GM23338 (cell line): ENCODE results near the gene EMP2. TPM values are rescaled to one million over a fixed set of nuclear protein-coding genes. Genes with fewer than 3 reads are reported as not detected.

Source experiments
- ATAC-seq: fragments of 200-7000 bp; cut with Tn5 transposase; 3 replicates; pipeline ENCODE4 v1.9.1; 2020
- DNase-seq: peaks from one replicate; pipeline ENCODE4 v3.0.0-alpha.2; 2015; ENCODE audit warnings: low spot score
- H2AFZ ChIP-seq: fragments of 200-600 bp; sonication (generic); 2 replicates; pipeline ENCODE4 v1.8.0; 2016; ENCODE audit warnings: antibody characterized with exemption, mild to moderate bottlenecking, moderate library complexity
- H3F3A ChIP-seq: fragments of 200-600 bp; sonication (generic); replicated peaks from 2 replicates; pipeline ENCODE4 v1.8.0; 2017; ENCODE audit warnings: antibody characterized with exemption, mixed run types, low read depth
- H3K27ac ChIP-seq: fragments of 200-600 bp; sonication (generic); 2 replicates; pipeline ENCODE4 v1.6.1; 2016; ENCODE audit warnings: low read depth
- H3K27me3 ChIP-seq: fragments of 200-600 bp; sonication (generic); 2 replicates; pipeline ENCODE4 v1.8.0; 2016; ENCODE audit warnings: mild to moderate bottlenecking, mixed run types, moderate library complexity; ENCODE audit not compliant: insufficient read depth
- H3K36me3 ChIP-seq: fragments of 200-600 bp; sonication (generic); 2 replicates; pipeline ENCODE4 v1.8.0; 2016; ENCODE audit warnings: mild to moderate bottlenecking; ENCODE audit not compliant: insufficient read depth
- H3K4me1 ChIP-seq: fragments of 200-600 bp; sonication (generic); 2 replicates; pipeline ENCODE4 v1.8.0; 2016; ENCODE audit warnings: mild to moderate bottlenecking, moderate library complexity; ENCODE audit not compliant: insufficient read depth
- H3K4me2 ChIP-seq: fragments of 200-600 bp; sonication (generic); 2 replicates; pipeline ENCODE4 v1.7.1; 2017; ENCODE audit warnings: mixed run types
- H3K4me3 ChIP-seq: fragments of 200-600 bp; sonication (generic); 2 replicates; pipeline ENCODE4 v1.6.1; 2016; ENCODE audit warnings: mixed run types
- H3K79me2 ChIP-seq: fragments of 200-600 bp; sonication (generic); replicated peaks from 2 replicates; pipeline ENCODE4 v1.8.0; 2017; ENCODE audit warnings: mild to moderate bottlenecking; ENCODE audit not compliant: insufficient read depth
- H3K9me2 ChIP-seq: fragments of 200-600 bp; sonication (generic); 2 replicates; pipeline ENCODE4 v1.8.0; 2017; ENCODE audit not compliant: insufficient read depth
- H4K20me1 ChIP-seq: fragments of 200-600 bp; sonication (generic); replicated peaks from 2 replicates; pipeline ENCODE4 v1.8.0; 2017; ENCODE audit warnings: mild to moderate bottlenecking; ENCODE audit not compliant: insufficient read depth
- H3K27ac Mint-ChIP-seq: 2 replicates; pipeline ENCODE4 v1.8.0; 2020; ENCODE audit warnings: inconsistent platforms, mild to moderate bottlenecking, moderate library complexity, mixed read lengths
- H3K27me3 Mint-ChIP-seq: 3 replicates; pipeline ENCODE4 v1.8.0; 2022; ENCODE audit warnings: low read depth, mild to moderate bottlenecking, moderate library complexity, mixed read lengths, inconsistent platforms; ENCODE audit not compliant: insufficient read depth, poor library complexity
- H3K36me3 Mint-ChIP-seq: 3 replicates; pipeline ENCODE4 v1.8.0; 2021; ENCODE audit warnings: low read depth, mild to moderate bottlenecking, inconsistent platforms, moderate library complexity, mixed read lengths
- H3K4me1 Mint-ChIP-seq: 3 replicates; pipeline ENCODE4 v1.8.0; 2020; ENCODE audit warnings: mild to moderate bottlenecking, inconsistent platforms, mixed read lengths
- H3K4me3 Mint-ChIP-seq: 3 replicates; pipeline ENCODE4 v1.8.0; 2021; ENCODE audit warnings: moderate library complexity, mild to moderate bottlenecking, inconsistent platforms, mixed read lengths
- H3K9me3 Mint-ChIP-seq: 3 replicates; pipeline ENCODE4 v1.8.0; 2020; ENCODE audit warnings: moderate library complexity, mild to moderate bottlenecking, inconsistent platforms, mixed read lengths
- CREB1 ChIP-seq: fragments of 250-450 bp; sonication (Bioruptor Pico); IDR thresholded peaks from 2 replicates; pipeline ENCODE4 v1.5.0; 2020; ENCODE audit warnings: low read depth, mild to moderate bottlenecking, moderate library complexity
- EZH2 ChIP-seq: fragments of 200-600 bp; sonication (generic); IDR thresholded peaks from one replicate; pipeline ENCODE4 v1.8.0; 2017; ENCODE audit warnings: antibody characterized with exemption, mild to moderate bottlenecking, low read depth; ENCODE audit not compliant: unreplicated experiment
- NANOG ChIP-seq: IDR thresholded peaks from 2 replicates; pipeline ENCODE4 v1.6.1; 2016; ENCODE audit warnings: antibody characterized with exemption, borderline replicate concordance
- POLR2AphosphoS5 ChIP-seq: IDR thresholded peaks from 2 replicates; pipeline ENCODE4 v1.6.1; 2016; ENCODE audit warnings: antibody characterized with exemption, low read depth
- polyA plus RNA-seq: library from polyadenylated mRNA; unstranded; fragments of >200 nt; fragmentation: Nextera tagmentation; extraction: Ambion mirVana; gene quantifications from 2 replicates; pipeline ENCODE4 v1.2.1, GENCODE V29; 2016
- total RNA-seq: library from RNA; depleted of rRNA; stranded (reverse); fragments of >200 nt; shearing (Covaris generic); gene quantifications from 2 replicates; pipeline ENCODE4 v1.2.3, GENCODE V29; 2014
- TF ChIP-seq, protein P1 (sequence below): IDR thresholded peaks from 2 replicates; pipeline ENCODE4 v1.6.1; 2016; ENCODE audit warnings: antibody characterized with exemption
- TF ChIP-seq, protein P2 (sequence below), 2 experiments: fragments of 200-600 bp in 1 of 2; sonication (generic) in 1 of 2; conservative IDR thresholded peaks; 2 replicates each; pipeline versions ENCODE4 v1.5.1 to v1.6.1; 2016 to 2017; ENCODE audit warnings: antibody characterized with exemption in 2 of 2, low read depth in 2 of 2, mild to moderate bottlenecking in 2 of 2, moderate library complexity in 1 of 2
- TF ChIP-seq, protein P3 (sequence below): fragments of 250-450 bp; sonication (Bioruptor Pico); IDR thresholded peaks from 2 replicates; pipeline ENCODE4 v1.5.0; 2020; ENCODE audit warnings: mild to moderate bottlenecking, moderate library complexity

The EMP2 gene
- total and polyA plus RNA-seq, 2 experiments from 2014 or later = 7.3 to 40.1 TPM

DNA sequence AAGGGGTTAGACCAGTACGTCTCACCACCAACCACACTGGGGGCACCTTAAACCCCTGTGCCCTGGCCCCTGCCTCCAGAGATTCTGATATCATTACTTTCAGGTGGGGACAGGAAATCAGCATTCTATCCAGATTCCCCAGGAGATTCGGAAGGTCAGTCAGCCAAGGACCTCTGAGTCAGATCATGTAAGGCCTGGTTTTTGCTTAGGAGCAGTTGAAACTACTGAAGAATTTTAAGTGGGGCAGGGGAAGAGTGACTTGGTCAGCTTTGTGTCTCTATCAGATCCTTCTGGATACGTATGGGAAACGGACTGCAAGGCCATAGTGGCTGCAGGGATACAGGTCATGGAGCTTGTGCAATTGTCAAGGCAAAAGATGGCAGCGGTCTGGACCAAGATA lies 9.0 kb downstream of the EMP2 start:
- Histone ChIP-seq H3F3A (no peaks in the 10 kb centered on the region), H2AFZ (no peak overlapping the region), H3K27ac (no peak overlapping the region), H3K4me2 (no peak overlapping the region), H3K36me3 (no peaks in the 10 kb centered on the region), H3K4me3 (no peak overlapping the region), H3K27me3 (no peaks in the 10 kb centered on the region), H3K4me1 (peaks cover under 1% of the 10 kb centered on the region; the same call in 1 of the 2 replicates), H3K9me2 (no peaks in the 10 kb centered on the region), H3K79me2 (0 out of 2 replicates have a peak, but pooled peaks cover 4% of the 10 kb centered on the region), H4K20me1 (0 out of 2 replicates have a peak, but pooled peaks cover 4% of the 10 kb centered on the region)
- no peaks in the 10 kb centered on the region for H3K36me3 Mint-ChIP-seq
- no peaks in the 10 kb centered on the region for H3K9me3 Mint-ChIP-seq
- peaks cover 7% of the 10 kb centered on the region for H3K27me3 Mint-ChIP-seq
- peaks cover 5% of the 10 kb centered on the region; the same call in 2 of the 3 replicates for H3K4me1 Mint-ChIP-seq
- TF ChIP-seq, protein P1, sequence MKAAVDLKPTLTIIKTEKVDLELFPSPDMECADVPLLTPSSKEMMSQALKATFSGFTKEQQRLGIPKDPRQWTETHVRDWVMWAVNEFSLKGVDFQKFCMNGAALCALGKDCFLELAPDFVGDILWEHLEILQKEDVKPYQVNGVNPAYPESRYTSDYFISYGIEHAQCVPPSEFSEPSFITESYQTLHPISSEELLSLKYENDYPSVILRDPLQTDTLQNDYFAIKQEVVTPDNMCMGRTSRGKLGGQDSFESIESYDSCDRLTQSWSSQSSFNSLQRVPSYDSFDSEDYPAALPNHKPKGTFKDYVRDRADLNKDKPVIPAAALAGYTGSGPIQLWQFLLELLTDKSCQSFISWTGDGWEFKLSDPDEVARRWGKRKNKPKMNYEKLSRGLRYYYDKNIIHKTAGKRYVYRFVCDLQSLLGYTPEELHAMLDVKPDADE = no peak
- no peak for TF ChIP-seq EZH2
- TF ChIP-seq POLR2AphosphoS5 = no peak
- TF ChIP-seq CREB1 (CRISPR knock-in tag) = no peak
- TF ChIP-seq, protein P2, sequence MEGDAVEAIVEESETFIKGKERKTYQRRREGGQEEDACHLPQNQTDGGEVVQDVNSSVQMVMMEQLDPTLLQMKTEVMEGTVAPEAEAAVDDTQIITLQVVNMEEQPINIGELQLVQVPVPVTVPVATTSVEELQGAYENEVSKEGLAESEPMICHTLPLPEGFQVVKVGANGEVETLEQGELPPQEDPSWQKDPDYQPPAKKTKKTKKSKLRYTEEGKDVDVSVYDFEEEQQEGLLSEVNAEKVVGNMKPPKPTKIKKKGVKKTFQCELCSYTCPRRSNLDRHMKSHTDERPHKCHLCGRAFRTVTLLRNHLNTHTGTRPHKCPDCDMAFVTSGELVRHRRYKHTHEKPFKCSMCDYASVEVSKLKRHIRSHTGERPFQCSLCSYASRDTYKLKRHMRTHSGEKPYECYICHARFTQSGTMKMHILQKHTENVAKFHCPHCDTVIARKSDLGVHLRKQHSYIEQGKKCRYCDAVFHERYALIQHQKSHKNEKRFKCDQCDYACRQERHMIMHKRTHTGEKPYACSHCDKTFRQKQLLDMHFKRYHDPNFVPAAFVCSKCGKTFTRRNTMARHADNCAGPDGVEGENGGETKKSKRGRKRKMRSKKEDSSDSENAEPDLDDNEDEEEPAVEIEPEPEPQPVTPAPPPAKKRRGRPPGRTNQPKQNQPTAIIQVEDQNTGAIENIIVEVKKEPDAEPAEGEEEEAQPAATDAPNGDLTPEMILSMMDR (conservative IDR thresholded peaks at IDR 0.05; ENCODE audit: low read depth in 2 of 2) = no peak
- TF ChIP-seq, protein P3, sequence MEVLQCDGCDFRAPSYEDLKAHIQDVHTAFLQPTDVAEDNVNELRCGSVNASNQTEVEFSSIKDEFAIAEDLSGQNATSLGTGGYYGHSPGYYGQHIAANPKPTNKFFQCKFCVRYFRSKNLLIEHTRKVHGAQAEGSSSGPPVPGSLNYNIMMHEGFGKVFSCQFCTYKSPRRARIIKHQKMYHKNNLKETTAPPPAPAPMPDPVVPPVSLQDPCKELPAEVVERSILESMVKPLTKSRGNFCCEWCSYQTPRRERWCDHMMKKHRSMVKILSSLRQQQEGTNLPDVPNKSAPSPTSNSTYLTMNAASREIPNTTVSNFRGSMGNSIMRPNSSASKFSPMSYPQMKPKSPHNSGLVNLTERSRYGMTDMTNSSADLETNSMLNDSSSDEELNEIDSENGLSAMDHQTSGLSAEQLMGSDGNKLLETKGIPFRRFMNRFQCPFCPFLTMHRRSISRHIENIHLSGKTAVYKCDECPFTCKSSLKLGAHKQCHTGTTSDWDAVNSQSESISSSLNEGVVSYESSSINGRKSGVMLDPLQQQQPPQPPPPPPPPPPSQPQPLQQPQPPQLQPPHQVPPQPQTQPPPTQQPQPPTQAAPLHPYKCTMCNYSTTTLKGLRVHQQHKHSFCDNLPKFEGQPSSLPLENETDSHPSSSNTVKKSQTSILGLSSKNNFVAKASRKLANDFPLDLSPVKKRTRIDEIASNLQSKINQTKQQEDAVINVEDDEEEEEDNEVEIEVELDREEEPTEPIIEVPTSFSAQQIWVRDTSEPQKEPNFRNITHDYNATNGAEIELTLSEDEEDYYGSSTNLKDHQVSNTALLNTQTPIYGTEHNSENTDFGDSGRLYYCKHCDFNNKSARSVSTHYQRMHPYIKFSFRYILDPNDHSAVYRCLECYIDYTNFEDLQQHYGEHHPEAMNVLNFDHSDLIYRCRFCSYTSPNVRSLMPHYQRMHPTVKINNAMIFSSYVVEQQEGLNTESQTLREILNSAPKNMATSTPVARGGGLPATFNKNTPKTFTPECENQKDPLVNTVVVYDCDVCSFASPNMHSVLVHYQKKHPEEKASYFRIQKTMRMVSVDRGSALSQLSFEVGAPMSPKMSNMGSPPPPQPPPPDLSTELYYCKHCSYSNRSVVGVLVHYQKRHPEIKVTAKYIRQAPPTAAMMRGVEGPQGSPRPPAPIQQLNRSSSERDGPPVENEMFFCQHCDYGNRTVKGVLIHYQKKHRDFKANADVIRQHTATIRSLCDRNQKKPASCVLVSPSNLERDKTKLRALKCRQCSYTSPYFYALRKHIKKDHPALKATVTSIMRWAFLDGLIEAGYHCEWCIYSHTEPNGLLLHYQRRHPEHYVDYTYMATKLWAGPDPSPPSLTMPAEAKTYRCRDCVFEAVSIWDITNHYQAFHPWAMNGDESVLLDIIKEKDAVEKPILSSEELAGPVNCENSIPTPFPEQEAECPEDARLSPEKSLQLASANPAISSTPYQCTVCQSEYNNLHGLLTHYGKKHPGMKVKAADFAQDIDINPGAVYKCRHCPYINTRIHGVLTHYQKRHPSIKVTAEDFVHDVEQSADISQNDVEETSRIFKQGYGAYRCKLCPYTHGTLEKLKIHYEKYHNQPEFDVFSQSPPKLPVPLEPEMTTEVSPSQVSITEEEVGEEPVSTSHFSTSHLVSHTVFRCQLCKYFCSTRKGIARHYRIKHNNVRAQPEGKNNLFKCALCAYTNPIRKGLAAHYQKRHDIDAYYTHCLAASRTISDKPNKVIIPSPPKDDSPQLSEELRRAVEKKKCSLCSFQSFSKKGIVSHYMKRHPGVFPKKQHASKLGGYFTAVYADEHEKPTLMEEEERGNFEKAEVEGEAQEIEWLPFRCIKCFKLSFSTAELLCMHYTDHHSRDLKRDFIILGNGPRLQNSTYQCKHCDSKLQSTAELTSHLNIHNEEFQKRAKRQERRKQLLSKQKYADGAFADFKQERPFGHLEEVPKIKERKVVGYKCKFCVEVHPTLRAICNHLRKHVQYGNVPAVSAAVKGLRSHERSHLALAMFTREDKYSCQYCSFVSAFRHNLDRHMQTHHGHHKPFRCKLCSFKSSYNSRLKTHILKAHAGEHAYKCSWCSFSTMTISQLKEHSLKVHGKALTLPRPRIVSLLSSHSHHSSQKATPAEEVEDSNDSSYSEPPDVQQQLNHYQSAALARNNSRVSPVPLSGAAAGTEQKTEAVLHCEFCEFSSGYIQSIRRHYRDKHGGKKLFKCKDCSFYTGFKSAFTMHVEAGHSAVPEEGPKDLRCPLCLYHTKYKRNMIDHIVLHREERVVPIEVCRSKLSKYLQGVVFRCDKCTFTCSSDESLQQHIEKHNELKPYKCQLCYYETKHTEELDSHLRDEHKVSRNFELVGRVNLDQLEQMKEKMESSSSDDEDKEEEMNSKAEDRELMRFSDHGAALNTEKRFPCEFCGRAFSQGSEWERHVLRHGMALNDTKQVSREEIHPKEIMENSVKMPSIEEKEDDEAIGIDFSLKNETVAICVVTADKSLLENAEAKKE (CRISPR knock-in tag) = no peak
- TF ChIP-seq NANOG = no peak
- ATAC-seq = no peak
- H3K4me3 Mint-ChIP-seq = no peak overlapping the region
- no peak overlapping the region for H3K27ac Mint-ChIP-seq
- no peak for DNase-seq
